Measurements from ENCODE around the gene SLFNL1.

Gene SLFNL1

DNA sequence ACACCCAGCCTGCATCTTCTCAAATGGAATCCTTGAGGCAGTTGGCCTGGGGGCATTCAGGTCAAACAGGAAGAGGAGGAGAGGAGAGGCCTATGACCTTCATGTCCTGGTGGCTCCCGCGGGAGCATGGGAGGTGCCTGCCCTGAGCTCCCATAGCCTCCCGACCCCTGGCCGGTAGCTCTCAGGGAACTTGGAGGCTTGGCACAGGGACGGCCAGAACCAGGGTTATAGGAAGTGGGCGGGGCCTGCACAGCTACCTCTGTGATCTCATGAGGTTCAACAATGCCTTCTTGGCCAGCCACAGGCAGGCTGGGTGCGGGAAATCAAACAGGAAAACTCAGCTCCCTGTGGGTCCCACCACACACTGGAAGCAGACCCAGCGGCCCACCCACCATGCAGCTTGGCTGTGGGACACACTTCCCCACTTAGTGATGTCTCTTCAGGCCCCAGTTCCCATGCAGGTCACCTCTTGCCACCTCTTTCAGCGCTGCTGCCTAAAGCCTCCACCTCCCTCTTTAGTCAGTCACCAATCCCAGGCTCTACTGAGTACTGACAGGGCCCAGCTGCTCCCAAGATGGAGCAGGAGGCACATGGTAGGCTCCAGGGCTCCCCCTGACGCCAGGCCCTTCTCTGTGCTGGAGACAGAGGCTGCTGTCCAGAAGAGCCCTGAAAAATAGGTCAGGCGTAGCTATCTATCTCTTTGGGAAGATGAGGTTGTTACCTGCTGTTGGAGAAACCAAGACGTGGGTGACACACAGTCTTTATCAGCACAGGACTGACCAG lies at the start of gene SLFNL1:
Gene SLFNL1 (minus strand): TSS at position 200 of the 783 bp plus-strand sequence. CDS start 1,065 bp downstream, outside the sequence.
- DNase-seq (ENCODE audit: low read depth): peak; percentile 66
- H3K4me3 ChIP-seq (ENCODE audit: low read depth, low read length): no peak within 1 kb of the TSS
- TF ChIP-seq, protein P1, sequence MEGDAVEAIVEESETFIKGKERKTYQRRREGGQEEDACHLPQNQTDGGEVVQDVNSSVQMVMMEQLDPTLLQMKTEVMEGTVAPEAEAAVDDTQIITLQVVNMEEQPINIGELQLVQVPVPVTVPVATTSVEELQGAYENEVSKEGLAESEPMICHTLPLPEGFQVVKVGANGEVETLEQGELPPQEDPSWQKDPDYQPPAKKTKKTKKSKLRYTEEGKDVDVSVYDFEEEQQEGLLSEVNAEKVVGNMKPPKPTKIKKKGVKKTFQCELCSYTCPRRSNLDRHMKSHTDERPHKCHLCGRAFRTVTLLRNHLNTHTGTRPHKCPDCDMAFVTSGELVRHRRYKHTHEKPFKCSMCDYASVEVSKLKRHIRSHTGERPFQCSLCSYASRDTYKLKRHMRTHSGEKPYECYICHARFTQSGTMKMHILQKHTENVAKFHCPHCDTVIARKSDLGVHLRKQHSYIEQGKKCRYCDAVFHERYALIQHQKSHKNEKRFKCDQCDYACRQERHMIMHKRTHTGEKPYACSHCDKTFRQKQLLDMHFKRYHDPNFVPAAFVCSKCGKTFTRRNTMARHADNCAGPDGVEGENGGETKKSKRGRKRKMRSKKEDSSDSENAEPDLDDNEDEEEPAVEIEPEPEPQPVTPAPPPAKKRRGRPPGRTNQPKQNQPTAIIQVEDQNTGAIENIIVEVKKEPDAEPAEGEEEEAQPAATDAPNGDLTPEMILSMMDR (conservative IDR thresholded peaks at IDR 0.05; ENCODE audit: low read depth, low read length): peak; percentile 45

DNA sequence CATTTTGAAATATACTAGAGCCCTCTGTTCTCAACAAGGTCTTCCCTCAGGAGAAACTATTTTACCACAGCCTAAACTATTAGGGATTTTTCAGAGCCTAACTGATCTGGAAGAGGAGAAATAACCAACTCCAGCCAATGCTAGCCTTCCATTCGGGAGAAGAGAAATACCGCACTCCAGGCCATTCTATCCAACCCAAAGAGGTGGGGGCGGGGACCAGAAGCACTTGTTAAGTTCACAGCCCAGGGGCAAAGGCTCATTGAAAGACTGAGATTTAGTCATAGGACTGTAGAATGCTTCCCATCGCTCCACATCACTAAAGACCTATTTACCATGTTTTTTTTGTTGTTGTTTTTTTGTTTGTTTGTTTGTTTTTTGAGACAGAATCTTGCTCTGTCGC lies 35.4 kb upstream of the SLFNL1 start:
- DNase-seq (ENCODE audit: low read depth): no peak
- H3K4me3 ChIP-seq (ENCODE audit: low read depth, low read length): no peak overlapping the region
- TF ChIP-seq, protein P1 (conservative IDR thresholded peaks at IDR 0.05; ENCODE audit: low read depth, low read length): no peak

DNA sequence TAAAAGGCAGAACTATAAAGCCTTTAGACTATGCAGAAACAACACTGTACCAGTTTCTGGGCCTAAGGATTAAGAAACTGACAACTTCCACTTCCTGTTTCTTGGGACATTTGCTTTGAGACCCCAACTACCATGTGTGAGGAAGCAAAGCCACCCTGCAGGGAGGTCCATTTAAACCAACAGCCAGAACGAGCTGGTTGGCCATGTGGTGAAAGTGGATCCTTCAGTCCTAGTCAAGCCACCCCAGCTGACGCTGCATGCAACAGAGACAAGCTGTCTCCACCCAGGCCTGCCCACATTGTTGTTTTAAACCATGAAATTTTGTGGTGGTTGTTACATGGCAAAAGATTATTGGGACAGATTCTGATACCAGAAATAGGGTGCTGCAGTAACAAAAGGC lies 31.8 kb upstream of the SLFNL1 start:
- no peak for DNase-seq (ENCODE audit: low read depth)
- H3K4me3 ChIP-seq (ENCODE audit: low read depth, low read length): no peak overlapping the region
- TF ChIP-seq, protein P1 (conservative IDR thresholded peaks at IDR 0.05; ENCODE audit: low read depth, low read length): no peak

DNA sequence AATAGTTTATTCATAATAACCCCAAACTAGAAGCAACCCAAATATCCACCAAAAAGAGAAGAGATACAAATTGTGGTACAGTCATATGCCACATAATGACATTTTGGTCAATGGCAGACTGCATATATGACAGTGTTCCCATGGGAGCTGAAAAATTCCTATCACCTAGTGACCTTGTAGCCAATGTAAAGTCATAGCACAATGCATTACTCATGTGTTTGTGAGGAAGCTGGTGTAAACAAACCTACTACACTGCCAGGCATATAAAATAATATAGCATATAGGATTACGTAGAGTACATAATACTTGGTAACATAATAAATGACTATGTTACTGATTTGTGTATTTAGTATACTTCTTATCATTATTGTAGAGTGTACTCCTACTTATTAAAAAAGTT lies 29.5 kb upstream of the SLFNL1 start:
- no peak overlapping the region for H3K4me3 ChIP-seq (ENCODE audit: low read depth, low read length)
- no peak for DNase-seq (ENCODE audit: low read depth)
- TF ChIP-seq, protein P1 (conservative IDR thresholded peaks at IDR 0.05; ENCODE audit: low read depth, low read length): no peak

DNA sequence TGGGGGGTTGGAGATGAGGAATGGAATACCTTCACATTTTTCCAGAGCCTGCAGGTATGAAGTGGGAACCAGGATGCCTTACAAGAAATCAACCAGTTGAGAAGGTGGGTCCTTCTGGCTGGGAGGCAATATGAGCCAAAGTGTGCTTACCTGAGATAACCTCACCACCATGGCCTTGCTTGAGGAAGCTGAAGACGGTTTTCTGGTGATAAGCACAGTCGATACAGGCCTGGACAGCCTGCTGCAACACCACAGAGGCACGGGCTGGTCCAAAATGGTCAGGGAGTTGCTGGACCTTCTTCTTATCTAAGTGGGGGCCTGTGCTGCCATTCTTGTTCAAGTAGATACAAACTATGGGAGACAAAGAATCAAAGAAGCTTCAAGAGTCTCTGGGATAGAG lies 27.0 kb upstream of the SLFNL1 start:
- H3K4me3 ChIP-seq (ENCODE audit: low read depth, low read length): no peak overlapping the region
- TF ChIP-seq, protein P1 (conservative IDR thresholded peaks at IDR 0.05; ENCODE audit: low read depth, low read length): no peak
- no peak for DNase-seq (ENCODE audit: low read depth)

DNA sequence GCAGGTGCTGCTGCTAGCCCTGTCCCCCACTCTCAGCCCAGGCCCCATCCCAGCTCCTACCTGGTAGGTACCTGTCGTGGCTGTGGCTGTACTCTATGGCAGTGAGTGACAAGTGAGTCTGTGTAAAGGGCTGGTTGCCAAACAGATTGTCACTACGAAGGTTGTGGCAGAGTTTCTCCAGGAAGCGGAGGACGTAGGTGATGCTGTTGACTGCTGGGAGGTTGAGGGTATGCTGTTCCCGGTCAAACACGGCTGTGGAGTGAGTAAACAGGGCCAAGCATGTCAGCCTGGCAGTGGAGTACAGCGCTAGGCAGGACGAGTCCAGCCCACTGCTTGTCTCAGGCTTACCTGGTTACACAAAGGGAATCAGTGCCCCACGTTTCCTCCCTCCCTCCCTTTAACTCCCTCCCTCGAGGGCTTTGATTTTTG lies 24.8 kb upstream of the SLFNL1 start:
- no peak overlapping the region for H3K4me3 ChIP-seq (ENCODE audit: low read depth, low read length)
- no peak for DNase-seq (ENCODE audit: low read depth)
- TF ChIP-seq, protein P1 (conservative IDR thresholded peaks at IDR 0.05; ENCODE audit: low read depth, low read length): no peak

DNA sequence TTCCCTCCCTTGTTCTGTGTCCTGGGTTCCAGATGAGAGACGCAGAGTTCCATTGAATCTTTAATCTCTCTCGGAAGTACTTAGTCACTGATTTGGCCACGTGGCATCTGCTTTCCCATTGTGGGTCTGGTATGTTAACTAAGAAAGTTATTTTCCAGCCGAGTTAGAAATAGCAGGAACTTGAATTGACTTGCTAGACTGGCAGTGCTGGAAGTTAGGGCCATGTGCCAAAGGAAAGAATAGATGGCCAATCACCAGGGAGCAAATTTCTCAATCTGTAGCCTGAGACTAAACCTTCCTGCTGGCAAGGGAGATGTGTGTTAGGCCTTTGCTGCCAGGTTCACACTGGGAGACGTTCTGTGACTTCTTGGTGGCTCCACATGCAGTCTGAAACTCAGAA lies 24.2 kb upstream of the SLFNL1 start:
- DNase-seq (ENCODE audit: low read depth): peak; percentile 65
- no peak overlapping the region for H3K4me3 ChIP-seq (ENCODE audit: low read depth, low read length)
- TF ChIP-seq, protein P1 (conservative IDR thresholded peaks at IDR 0.05; ENCODE audit: low read depth, low read length): no peak

Measured in choroid plexus epithelial cell (primary cell).